ENCODE results near the gene LHFPL3.

Gene LHFPL3

GRCh38 chr7:104818961-104819880, 490.8 kb downstream of the LHFPL3 start:
- DNase-seq (ENCODE audit: extremely low read depth, low read depth), result peak; percentile 1
- TF ChIP-seq CTCF (IDR thresholded peaks at IDR 0.05; ENCODE audit: low read depth, low read length, missing control alignments), result no peak
- no peak overlapping the region for H3K4me3 ChIP-seq (replicated peaks; ENCODE audit: low read depth, low read length)

GRCh38 chr7:104820836-104821535, 492.6 kb downstream of the LHFPL3 start:
- no peak for DNase-seq (ENCODE audit: extremely low read depth, low read depth)
- no peak for TF ChIP-seq CTCF (IDR thresholded peaks at IDR 0.05; ENCODE audit: low read depth, low read length, missing control alignments)
- no peak overlapping the region for H3K4me3 ChIP-seq (replicated peaks; ENCODE audit: low read depth, low read length)

- DNase-seq (ENCODE audit: extremely low read depth, low read depth), result no peak
- H3K4me3 ChIP-seq (replicated peaks; ENCODE audit: low read depth, low read length), result no peak overlapping the region
- no peak for TF ChIP-seq CTCF (IDR thresholded peaks at IDR 0.05; ENCODE audit: low read depth, low read length, missing control alignments)
Observed at GRCh38 chr7:104823177-104823576, 494.8 kb downstream of the LHFPL3 start.

GRCh38 chr7:104825099-104825498, 496.7 kb downstream of the LHFPL3 start:
- no peak for TF ChIP-seq CTCF (IDR thresholded peaks at IDR 0.05; ENCODE audit: low read depth, low read length, missing control alignments)
- DNase-seq (ENCODE audit: extremely low read depth, low read depth), result no peak
- H3K4me3 ChIP-seq (replicated peaks; ENCODE audit: low read depth, low read length), result no peak overlapping the region

- TF ChIP-seq CTCF (IDR thresholded peaks at IDR 0.05; ENCODE audit: low read depth, low read length, missing control alignments), result no peak
- H3K4me3 ChIP-seq (replicated peaks; ENCODE audit: low read depth, low read length), result no peak overlapping the region
- no peak for DNase-seq (ENCODE audit: extremely low read depth, low read depth)
Observed at GRCh38 chr7:104826135-104826534, 497.7 kb downstream of the LHFPL3 start.

GRCh38 chr7:104836976-104837375, 508.6 kb downstream of the LHFPL3 start:
- TF ChIP-seq CTCF (IDR thresholded peaks at IDR 0.05; ENCODE audit: low read depth, low read length, missing control alignments), result no peak
- H3K4me3 ChIP-seq (replicated peaks; ENCODE audit: low read depth, low read length), result no peak overlapping the region
- DNase-seq (ENCODE audit: extremely low read depth, low read depth), result no peak

All from HFF-Myc (cell line).